ENCODE results near the gene SENP1.
"Not testable (repeated sequence)": the region's sequence is repeated elsewhere in the genome, so short reads cannot be mapped to it uniquely, and the experiment has no call there.

SENP1 gene

DNA sequence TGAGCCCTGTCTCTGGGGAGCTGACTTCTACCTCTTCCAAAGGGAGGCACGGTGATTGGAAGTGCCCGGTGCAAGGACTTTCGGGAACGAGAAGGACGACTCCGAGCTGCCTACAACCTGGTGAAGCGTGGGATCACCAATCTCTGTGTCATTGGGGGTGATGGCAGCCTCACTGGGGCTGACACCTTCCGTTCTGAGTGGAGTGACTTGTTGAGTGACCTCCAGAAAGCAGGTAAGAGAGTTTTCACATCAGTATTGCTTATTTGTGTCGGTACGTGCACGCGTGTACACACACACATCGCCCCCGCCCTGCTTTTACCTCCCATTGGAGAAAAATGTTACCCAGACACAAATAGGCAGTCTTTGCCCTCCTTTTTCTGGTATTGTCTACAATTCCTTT, 26.9 kb upstream of the SENP1 start:
- TF ChIP-seq, protein P1, sequence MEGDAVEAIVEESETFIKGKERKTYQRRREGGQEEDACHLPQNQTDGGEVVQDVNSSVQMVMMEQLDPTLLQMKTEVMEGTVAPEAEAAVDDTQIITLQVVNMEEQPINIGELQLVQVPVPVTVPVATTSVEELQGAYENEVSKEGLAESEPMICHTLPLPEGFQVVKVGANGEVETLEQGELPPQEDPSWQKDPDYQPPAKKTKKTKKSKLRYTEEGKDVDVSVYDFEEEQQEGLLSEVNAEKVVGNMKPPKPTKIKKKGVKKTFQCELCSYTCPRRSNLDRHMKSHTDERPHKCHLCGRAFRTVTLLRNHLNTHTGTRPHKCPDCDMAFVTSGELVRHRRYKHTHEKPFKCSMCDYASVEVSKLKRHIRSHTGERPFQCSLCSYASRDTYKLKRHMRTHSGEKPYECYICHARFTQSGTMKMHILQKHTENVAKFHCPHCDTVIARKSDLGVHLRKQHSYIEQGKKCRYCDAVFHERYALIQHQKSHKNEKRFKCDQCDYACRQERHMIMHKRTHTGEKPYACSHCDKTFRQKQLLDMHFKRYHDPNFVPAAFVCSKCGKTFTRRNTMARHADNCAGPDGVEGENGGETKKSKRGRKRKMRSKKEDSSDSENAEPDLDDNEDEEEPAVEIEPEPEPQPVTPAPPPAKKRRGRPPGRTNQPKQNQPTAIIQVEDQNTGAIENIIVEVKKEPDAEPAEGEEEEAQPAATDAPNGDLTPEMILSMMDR (conservative IDR thresholded peaks at IDR 0.05; ENCODE audit: control insufficient read depth, insufficient read depth, low read depth, low read length): no peak
- no peak overlapping the region for H3K4me3 ChIP-seq (ENCODE audit: control insufficient read depth, low read depth, low read length)
- no peak for DNase-seq (ENCODE audit: low read depth)

DNA sequence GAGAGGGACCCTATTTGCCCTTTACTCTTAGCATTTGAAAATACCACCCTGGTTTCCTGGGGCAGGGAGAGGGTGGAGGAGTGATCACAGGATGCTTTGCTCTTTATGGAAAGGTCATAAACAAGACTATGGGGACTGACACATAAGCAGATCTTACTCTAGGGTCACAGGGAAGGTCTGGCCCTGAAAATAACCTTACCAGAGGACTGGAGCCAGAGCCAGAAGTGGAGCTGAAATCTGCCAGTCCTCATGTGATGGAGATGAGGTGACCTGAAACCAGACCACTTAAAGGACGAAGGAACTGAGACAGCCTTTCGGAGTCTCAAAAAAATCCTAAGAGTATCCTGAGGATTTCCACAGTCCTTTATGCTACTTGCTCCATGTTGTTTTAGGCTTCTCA, 25.6 kb upstream of the SENP1 start:
- TF ChIP-seq, protein P1 (conservative IDR thresholded peaks at IDR 0.05; ENCODE audit: control insufficient read depth, insufficient read depth, low read depth, low read length): no peak
- no peak for DNase-seq (ENCODE audit: low read depth)
- no peak overlapping the region for H3K4me3 ChIP-seq (ENCODE audit: control insufficient read depth, low read depth, low read length)

DNA sequence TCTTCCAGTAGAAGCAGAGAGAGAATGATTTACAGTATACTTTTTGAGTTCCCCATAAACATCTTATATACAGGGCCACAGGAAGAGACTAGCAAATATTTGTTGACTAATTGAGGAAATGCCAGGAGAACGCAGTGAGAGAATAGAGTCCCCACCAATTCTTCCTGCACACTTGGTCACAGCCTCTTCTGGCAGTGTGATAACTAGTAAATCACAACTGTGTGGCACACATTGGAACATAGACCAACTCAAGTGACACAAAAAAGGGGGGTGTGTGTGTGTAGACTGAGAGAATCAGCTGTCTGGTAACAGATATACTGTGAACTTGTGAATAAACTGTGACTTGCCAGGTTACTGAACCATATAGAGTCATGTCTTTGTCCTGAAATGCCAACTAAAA, 23.5 kb upstream of the SENP1 start:
- no peak overlapping the region for H3K4me3 ChIP-seq (ENCODE audit: control insufficient read depth, low read depth, low read length)
- TF ChIP-seq, protein P1 (conservative IDR thresholded peaks at IDR 0.05; ENCODE audit: control insufficient read depth, insufficient read depth, low read depth, low read length): no peak
- DNase-seq (ENCODE audit: low read depth): no peak

DNA sequence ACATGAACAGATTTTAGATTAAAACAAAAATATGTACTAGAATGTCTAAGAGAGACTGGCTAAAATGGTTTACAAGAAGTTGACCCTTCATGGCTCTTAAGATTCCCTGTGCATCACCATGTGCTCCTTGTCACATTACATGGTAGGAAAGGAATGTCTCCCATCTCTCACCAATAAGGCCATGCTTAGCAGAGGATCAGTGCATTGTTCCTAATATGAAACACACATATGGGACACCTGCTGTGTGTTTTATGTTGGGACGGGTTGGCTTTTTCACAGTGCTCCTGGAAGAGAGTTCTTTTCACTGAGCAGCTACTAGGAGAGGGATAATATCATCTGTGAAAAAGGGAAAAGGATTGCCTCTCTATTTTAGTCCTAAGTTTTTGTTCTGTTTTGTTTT, 22.9 kb upstream of the SENP1 start:
- TF ChIP-seq, protein P1 (conservative IDR thresholded peaks at IDR 0.05; ENCODE audit: control insufficient read depth, insufficient read depth, low read depth, low read length): no peak
- no peak overlapping the region for H3K4me3 ChIP-seq (ENCODE audit: control insufficient read depth, low read depth, low read length)
- no peak for DNase-seq (ENCODE audit: low read depth)

DNA sequence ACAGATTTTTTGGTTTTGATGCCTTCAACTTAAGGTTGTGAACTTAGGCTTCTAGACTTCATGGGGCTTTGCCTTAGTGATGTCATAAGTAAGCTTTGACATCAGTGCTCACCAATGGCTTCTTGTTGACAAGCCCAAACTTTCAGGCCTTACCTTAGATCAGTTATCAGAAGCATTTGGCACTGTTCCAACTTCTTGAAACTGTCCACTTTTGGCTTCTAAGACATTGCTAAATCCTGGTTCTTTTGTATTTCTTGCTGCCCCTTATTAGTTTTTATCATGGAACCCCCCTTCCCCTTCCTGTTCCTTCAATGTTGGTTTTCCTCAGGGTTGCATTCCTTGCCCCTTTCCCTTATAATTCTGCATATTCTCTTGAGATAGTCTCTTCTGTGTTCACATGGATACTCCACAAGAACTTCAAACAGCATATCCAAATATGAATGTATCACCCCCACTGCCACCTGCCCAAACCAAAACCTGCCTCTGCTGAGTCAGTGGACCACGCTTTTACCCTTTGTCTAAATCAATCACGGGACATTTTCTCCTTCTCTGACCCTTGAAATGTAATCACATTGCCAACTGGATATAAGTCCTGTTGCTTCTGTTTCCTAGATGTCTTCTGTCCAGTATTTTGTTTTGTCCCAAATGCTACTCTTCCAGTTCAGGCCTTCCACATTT, 21.2 kb upstream of the SENP1 start:
- TF ChIP-seq, protein P1 (conservative IDR thresholded peaks at IDR 0.05; ENCODE audit: control insufficient read depth, insufficient read depth, low read depth, low read length): no peak
- no peak for DNase-seq (ENCODE audit: low read depth)
- no peak overlapping the region for H3K4me3 ChIP-seq (ENCODE audit: control insufficient read depth, low read depth, low read length)

DNA sequence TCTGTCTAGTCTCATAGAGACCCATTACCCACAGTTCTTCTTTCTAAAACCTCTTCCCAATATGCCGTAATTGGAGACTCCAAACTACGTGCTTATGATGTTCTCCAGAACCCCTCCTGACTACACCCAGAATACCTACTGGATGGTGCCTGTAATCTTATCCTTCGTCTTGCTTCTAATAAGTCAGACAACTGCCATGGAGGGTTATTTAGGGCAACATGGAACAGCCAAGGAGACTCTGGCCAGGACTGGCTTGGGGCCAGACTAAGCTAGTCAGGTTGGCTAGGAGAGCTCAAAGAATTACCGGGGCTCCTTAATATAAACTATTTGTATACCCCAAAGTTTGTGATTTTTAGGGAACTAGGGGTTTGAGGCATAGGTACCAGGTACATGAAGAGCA, 20.1 kb upstream of the SENP1 start:
- no peak overlapping the region for H3K4me3 ChIP-seq (ENCODE audit: control insufficient read depth, low read depth, low read length)
- no peak for DNase-seq (ENCODE audit: low read depth)
- TF ChIP-seq, protein P1 (conservative IDR thresholded peaks at IDR 0.05; ENCODE audit: control insufficient read depth, insufficient read depth, low read depth, low read length): no peak

DNA sequence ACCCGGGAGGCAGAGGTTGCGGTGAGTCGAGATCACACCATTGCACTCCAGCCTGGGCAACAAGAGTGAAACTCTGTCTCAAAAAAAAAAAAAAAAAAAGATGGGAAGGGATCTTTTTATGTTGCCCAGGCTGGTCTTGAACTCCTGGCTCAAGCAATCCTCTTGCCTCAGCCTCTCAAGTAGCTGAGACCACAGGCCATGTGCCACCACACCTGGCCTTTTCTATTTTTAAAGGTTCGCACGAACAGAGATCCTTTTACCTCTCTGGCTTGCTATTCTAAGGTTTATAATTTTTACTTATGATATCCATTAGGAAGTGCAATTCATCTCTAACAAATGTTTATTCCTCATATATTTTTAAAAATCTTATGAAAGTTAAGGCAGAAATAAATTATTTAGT, 19.7 kb upstream of the SENP1 start:
- not testable (repeated sequence) for DNase-seq (ENCODE audit: low read depth); H3K4me3 ChIP-seq (ENCODE audit: control insufficient read depth, low read depth, low read length)

All from fibroblast of mammary gland (primary cell).